Measurements from ENCODE around the gene KCNQ2.

DNA sequence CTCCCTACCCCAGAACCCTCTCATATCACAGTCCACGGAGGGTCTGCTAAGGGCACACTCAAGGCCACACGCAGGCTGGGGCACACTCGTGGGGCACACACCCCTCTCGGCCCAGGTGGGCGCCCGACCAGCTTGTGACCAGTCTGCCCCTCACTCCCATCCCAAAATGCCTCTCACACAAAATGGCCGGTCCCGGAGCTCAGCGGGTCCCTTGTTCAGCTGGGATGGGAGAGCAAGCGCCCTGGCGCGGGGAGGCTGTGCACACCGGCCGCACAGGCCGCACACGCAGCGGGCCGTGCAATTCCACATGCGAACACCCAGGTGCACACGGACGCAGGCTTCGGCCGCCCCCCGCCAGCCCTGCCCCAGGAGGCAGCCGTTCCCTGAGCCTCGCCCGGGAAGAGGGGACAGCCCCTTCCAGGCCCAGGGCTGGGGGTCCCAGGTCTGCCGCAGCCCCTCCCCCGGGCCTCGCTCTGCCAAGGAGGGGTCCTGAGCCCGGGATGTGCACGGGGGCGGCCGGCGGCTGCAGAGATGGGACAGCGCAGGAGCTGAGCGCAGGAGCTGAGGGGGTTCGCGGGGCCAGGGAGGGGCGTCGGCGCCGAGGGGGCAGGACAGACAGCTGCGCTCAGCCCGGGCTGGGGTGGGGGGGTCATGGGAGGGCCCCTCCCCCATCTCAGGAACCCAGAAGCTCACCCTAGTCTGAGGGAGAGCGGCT, 1.3 kb downstream of the KCNQ2 start:
- TF ChIP-seq EZH2 (IDR thresholded peaks at IDR 0.05; ENCODE audit: borderline replicate concordance, low read length) (no peak), CTCF (IDR thresholded peaks at IDR 0.05; ENCODE audit: low read length) (no peak)
